Lower leg skin (tissue), 4 donors: ENCODE results near the gene KREMEN1. TPM values are rescaled to one million over a fixed set of nuclear protein-coding genes. Genes with fewer than 3 reads are reported as not detected.

Experiments used
- DNase-seq, 2 donors: peaks; one replicate each; pipeline ENCODE4 v3.0.0-alpha.2; 2019; ENCODE audit warnings: low spot score in 2 of 2
- H3K4me3 ChIP-seq: fragments of 200-600 bp; sonication (generic); 2 replicates; pipeline ENCODE4 v1.5.1; 2017; ENCODE audit warnings: mild to moderate bottlenecking, low read depth; ENCODE audit not compliant: poor library complexity, severe bottlenecking
- POLR2A ChIP-seq, 2 donors: fragments of 450-650 bp; IDR thresholded peaks; one replicate each; pipeline ENCODE4 v1.6.1; 2016 to 2017; ENCODE audit warnings: antibody characterized with exemption in 2 of 2, mild to moderate bottlenecking in 1 of 2, moderate library complexity in 1 of 2
- WGBS, 2 donors: methylation state at CpG; one replicate each; pipeline ENCODE4 v1.1.5; 2018; 5-methylcytosine and 5-hydroxymethylcytosine counted together
- intact Hi-C: fragments of 100-400 bp; cut with DNase I; formaldehyde crosslinking; loops from one replicate; pipeline ENCODE4 v1.15.0; 2023; ENCODE audit warnings: low total_unique reads
- total RNA-seq, 4 donors: library from RNA; depleted of rRNA; stranded (reverse); fragments of >200 nt; gene quantifications; one replicate each; pipeline ENCODE4 v1.1.0, GENCODE V29; 2016
- TF ChIP-seq, protein P1 (sequence below), 3 donors: fragments of 450-650 bp; IDR thresholded peaks; one replicate each; pipeline ENCODE4 v1.5.1; 2016; ENCODE audit warnings: antibody characterized with exemption in 3 of 3, mild to moderate bottlenecking in 3 of 3, moderate library complexity in 2 of 3

The KREMEN1 gene
- total RNA-seq, 4 donors from 2014 or later, result 28.8 to 52.0 (median 48.0) TPM

DNA sequence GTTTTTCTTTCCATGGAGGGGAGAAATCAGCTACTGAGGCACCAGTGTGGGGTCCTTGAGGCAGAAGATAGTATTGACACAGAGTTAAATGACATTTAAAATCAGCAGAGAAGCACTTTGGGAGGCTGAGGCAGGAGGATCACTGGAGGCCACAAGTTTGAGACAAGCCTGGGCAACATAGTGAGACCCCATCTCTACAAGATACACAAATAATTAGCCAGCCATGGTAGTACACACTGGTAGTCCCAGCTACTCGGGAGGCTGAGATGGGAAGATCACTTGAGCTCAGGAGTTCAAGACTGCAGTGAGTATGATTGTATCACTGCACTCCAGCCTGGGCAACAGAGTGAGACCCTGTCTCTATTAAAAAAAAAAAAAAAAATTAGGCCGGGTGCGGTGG is 38.1 kb downstream of the KREMEN1 start:
- intact Hi-C loops, result no loop called here
- no peak for DNase-seq
- no peak overlapping the region for H3K4me3 ChIP-seq
- no peak for TF ChIP-seq POLR2A (IDR thresholded peaks at IDR 0.05)
- TF ChIP-seq, protein P1, sequence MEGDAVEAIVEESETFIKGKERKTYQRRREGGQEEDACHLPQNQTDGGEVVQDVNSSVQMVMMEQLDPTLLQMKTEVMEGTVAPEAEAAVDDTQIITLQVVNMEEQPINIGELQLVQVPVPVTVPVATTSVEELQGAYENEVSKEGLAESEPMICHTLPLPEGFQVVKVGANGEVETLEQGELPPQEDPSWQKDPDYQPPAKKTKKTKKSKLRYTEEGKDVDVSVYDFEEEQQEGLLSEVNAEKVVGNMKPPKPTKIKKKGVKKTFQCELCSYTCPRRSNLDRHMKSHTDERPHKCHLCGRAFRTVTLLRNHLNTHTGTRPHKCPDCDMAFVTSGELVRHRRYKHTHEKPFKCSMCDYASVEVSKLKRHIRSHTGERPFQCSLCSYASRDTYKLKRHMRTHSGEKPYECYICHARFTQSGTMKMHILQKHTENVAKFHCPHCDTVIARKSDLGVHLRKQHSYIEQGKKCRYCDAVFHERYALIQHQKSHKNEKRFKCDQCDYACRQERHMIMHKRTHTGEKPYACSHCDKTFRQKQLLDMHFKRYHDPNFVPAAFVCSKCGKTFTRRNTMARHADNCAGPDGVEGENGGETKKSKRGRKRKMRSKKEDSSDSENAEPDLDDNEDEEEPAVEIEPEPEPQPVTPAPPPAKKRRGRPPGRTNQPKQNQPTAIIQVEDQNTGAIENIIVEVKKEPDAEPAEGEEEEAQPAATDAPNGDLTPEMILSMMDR (IDR thresholded peaks at IDR 0.05), result no peak
- WGBS, 2 donors, result 87 to 96% methylated on average over 3 of the region's 3 CpGs

DNA sequence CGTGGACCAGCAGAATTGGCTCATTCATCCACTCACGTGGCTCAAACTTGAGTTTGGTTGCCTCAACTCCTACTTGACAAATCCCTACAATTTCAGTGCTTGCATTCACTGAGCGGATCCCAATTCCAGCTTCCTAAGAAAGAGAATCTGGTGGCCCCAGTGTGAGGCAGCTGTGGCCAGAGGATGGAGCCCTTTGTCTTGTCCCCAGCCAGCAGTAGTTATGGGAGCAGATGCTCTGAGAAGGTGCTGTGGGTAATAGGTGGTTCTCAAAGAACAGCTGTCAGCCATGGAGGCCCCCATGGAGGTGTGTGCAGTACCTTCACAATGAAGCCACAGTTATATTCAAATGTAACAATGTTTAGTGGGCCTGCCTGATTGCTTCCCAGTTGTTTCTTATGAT is 39.3 kb downstream of the KREMEN1 start:
- intact Hi-C loops, result no loop called here
- TF ChIP-seq, protein P1 (IDR thresholded peaks at IDR 0.05), result no peak
- no peak for TF ChIP-seq POLR2A (IDR thresholded peaks at IDR 0.05)
- 75 to 82% methylated on average over 3 of the region's 3 CpGs for WGBS, 2 donors
- no peak overlapping the region for H3K4me3 ChIP-seq
- no peak for DNase-seq

DNA sequence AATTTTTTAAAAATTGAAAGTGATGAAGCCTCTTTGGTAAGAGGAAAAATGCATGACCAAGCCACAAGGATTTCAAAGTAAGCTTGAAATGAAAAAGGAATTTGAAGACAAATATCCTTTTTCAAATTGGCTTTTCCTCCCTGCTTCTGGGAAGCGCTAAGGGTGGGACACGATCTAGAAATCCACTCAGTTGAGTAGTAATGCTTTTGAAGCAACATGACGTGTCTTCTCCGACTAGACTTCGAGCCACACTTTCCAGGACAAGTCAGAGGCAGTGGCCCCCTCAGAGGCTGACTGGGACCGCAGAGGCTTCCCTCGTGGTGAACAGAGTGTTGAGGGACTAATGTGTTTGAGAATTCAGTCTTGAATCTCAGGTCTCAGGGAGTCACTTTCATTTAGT is 39.8 kb downstream of the KREMEN1 start:
- intact Hi-C loops, result no loop called here
- WGBS, 2 donors, result 72 to 73% methylated on average over 7 of the region's 7 CpGs
- no peak for DNase-seq
- no peak overlapping the region for H3K4me3 ChIP-seq
- no peak for TF ChIP-seq POLR2A (IDR thresholded peaks at IDR 0.05)
- TF ChIP-seq, protein P1 (IDR thresholded peaks at IDR 0.05), result no peak

DNA sequence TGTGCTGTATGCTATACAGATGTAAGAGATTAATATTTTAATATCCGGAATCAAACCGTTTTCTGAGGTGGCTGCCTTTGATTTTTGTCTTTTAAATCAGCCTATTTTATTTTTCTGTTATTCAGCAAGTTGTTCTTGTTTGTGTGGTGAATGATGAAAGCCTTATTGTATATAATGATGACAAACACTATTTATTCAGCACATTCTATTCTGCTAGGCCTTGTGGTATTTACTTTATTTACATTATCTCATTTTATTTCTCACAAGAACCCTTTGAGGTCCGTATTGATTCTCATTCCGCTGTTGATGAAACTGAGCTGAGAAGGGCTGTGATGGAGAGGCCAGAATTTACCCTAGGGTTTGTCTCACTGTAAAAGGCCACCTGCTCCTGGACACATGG is 40.5 kb downstream of the KREMEN1 start:
- H3K4me3 ChIP-seq, result no peak overlapping the region
- no peak for DNase-seq
- intact Hi-C loops, result no loop called here
- 74 to 82% methylated on average over 4 of the region's 4 CpGs for WGBS, 2 donors
- TF ChIP-seq, protein P1 (IDR thresholded peaks at IDR 0.05), result no peak
- no peak for TF ChIP-seq POLR2A (IDR thresholded peaks at IDR 0.05)

DNA sequence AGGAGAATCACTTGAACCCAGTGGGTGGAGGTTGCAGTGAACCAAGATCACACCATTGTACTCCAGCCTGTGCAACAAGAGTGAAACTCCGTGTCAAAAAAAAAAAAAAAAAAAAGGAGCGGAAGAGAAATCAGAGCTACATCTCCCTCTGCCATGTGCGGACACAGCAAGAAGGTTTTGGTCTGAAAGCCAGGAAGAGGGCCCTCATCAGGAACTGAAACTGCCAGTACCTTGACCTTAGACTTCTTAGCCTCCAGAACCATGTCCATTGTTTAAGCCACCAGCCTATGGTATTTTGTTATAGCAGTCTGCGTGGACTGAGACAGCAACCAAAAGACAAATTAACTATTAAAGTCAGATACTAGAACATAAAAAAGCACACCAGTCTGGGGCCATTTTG is 41.6 kb downstream of the KREMEN1 start:
- DNase-seq, result no peak
- no peak for TF ChIP-seq POLR2A (IDR thresholded peaks at IDR 0.05)
- TF ChIP-seq, protein P1 (IDR thresholded peaks at IDR 0.05), result no peak
- intact Hi-C loops, result no loop called here
- no peak overlapping the region for H3K4me3 ChIP-seq
- 93 to 97% methylated on average over 4 of the region's 4 CpGs for WGBS, 2 donors

DNA sequence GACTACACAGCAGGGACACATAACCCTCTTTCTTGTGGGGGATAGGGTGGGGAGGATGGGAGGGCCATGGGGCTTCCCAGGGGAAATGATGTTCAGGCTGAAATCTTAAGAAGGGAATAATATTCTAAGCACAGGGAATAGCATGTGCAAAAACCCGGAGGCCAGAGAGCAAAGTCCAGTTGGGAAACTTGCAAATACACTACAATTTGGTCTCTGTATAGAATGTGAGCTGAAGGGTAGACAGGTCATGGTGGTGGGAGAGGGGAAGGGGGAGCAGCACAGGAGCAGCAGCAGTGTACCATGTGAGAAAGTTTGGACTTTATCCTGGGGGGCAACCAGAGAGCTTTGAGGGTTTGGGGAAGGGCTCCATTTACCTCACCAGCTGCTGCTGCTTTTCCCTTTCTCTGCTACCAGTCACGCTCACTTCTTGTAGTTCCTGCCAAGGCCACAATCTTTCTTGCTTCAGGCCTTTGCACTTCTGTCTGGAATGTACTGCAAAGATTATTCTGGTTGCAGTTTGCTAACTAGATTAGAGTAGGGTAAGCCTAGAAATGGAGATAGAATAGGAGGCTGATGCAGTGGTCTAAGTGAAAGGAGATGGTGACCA is 43.0 kb downstream of the KREMEN1 start:
- intact Hi-C loops, result loop anchor here (5.0 kb wide), 1 partner anchor 712 kb away; no protein-coding TSS in a partner anchor
- TF ChIP-seq POLR2A (IDR thresholded peaks at IDR 0.05), result no peak
- TF ChIP-seq, protein P1 (IDR thresholded peaks at IDR 0.05), result no peak
- H3K4me3 ChIP-seq, result no peak overlapping the region
- 71 to 82% methylated on average over 2 of the region's 2 CpGs for WGBS, 2 donors
- no peak for DNase-seq
